ENCODE results near the gene VEPH1.

DNA sequence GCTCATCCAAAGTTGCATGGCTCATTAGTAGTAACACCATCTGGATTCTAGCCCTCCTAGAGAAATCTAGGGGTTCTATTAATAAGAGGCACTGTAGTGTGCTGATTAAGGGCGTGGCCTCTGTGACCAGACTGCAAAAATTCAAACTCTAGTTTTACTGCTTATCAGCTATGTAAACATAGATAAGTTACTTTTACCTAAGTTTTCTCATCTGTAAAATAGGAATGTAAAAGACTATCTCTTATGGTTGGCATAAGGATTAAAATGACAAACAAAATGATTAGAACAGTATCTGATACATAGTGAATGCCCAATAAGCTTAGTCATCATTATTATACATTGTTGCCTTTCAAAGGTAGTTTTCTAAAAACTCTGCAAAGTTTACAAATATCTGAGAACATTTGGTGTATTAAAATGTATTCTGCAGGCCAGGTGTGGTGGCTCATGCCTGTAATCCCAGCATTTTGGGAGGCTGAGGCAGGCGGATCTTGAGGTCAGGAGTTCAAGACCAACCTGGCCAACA is 62.1 kb downstream of the VEPH1 start:
- TF ChIP-seq GATA2 (IDR thresholded peaks at IDR 0.05; ENCODE audit: low read depth, low read length) (no peak), GATA3 (IDR thresholded peaks at IDR 0.05; ENCODE audit: low read depth, low read length) (no peak)
